ENCODE results near the gene CSK. TPM values are rescaled to one million over a fixed set of nuclear protein-coding genes. Genes with fewer than 3 reads are reported as not detected.

Gene CSK
- total and polyA plus RNA-seq, 12 donors, result 19.7 to 48.6 (median 24.8) TPM

DNA sequence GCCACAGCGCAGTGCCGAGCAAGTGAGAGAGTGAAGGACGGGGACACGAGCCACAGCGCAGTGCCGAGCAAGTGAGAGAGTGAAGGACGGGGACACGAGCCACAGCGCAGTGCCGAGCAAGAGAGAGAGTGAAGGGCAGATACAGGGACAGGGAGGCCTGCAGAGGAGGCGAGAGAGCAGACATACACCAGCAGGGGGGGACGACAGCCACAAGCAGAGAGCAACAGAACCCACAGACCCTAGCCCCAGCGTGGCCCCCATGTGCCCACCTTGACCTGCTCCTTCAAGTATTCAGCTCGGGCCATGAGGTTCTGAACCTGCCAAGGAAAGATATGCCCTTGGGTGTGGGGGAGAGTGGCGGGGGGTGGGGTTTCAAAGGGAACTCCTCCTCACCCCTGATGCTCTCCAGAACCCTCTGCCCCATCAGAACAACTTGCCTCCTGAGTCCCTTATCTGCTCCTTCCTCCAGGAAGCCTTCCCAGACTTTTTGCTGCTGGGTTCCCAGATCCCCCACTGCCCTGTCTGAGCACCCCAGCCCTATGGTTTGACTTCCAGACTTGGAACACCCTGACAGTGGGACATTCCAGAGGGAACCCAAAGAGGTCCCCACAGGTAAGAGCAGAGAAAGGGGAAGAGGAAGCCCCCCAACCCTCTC, 55.7 kb downstream of the CSK start:
- no peaks in the 10 kb centered on the region for H3K27me3 ChIP-seq
- intact Hi-C loops (cut with DNase I), result loop anchor here in 2 of 10 donors (5.0 to 10.0 kb wide), 2 partner anchors 63 to 65 kb away; no protein-coding TSS in a partner anchor
- WGBS, 2 donors, result 71 to 82% methylated on average over 15 of the region's 15 CpGs
- no peak overlapping the region for H3K4me3 ChIP-seq
- H3K36me3 ChIP-seq, result peaks cover 0 to 57% (median 10%) of the 10 kb centered on the region in 9 donors
- peaks cover 0 to 15% (median 10%) of the 10 kb centered on the region in 9 donors for H3K4me1 ChIP-seq
- ATAC-seq, result no peak
- TF ChIP-seq CTCF (IDR thresholded peaks at IDR 0.05), result no peak
- no peaks in the 10 kb centered on the region for H3K9me3 ChIP-seq
- no peak overlapping the region for H3K27ac ChIP-seq
- no peak for DNase-seq

GRCh38 chr15:74838137-74838516, 56.2 kb downstream of the CSK start:
- intact Hi-C loops (cut with DNase I), result loop anchor here in 2 of 10 donors (5.0 to 10.0 kb wide), 2 partner anchors 63 to 66 kb away; no protein-coding TSS in a partner anchor
- no peaks in the 10 kb centered on the region for H3K9me3 ChIP-seq
- H3K4me1 ChIP-seq, result peaks cover 0 to 15% (median 12%) of the 10 kb centered on the region in 9 donors
- 92 to 97% methylated on average over 10 of the region's 10 CpGs for WGBS, 2 donors
- H3K36me3 ChIP-seq, result peaks cover 0 to 57% (median 10%) of the 10 kb centered on the region in 9 donors
- ATAC-seq (no peak), DNase-seq (no peak)
- no peak for TF ChIP-seq CTCF (IDR thresholded peaks at IDR 0.05)
- H3K4me3 ChIP-seq, result no peak overlapping the region
- no peaks in the 10 kb centered on the region for H3K27me3 ChIP-seq
- H3K27ac ChIP-seq, result no peak overlapping the region

- intact Hi-C loops (cut with DNase I), result loop anchor here in 2 of 10 donors (5.0 to 10.0 kb wide), 2 partner anchors 64 to 67 kb away; no protein-coding TSS in a partner anchor
- no peak for TF ChIP-seq CTCF (IDR thresholded peaks at IDR 0.05)
These were observed 57.1 kb downstream of the CSK start for GRCh38 chr15:74838746-74839525.

More at GRCh38 chr15:74838746-74839525, 57.1 kb downstream of the CSK start:
- Histone ChIP-seq H3K27ac (no peak overlapping the region), H3K9me3 (no peaks in the 10 kb centered on the region), H3K27me3 (no peaks in the 10 kb centered on the region), H3K4me1 (peaks cover 5 to 23% (median 20%) of the 10 kb centered on the region in 9 donors), H3K4me3 (no peak overlapping the region), H3K36me3 (peaks cover 0 to 57% (median 10%) of the 10 kb centered on the region in 9 donors)
- DNase-seq, result no peak
- no peak for ATAC-seq
- WGBS, 2 donors, result 85 to 88% methylated on average over 11 of the region's 11 CpGs
